ENCODE measurements around the gene SATB2.
A peak's percentile ranks its signal among the peaks of the same experiment; 100 is the strongest.

Gene SATB2

DNA sequence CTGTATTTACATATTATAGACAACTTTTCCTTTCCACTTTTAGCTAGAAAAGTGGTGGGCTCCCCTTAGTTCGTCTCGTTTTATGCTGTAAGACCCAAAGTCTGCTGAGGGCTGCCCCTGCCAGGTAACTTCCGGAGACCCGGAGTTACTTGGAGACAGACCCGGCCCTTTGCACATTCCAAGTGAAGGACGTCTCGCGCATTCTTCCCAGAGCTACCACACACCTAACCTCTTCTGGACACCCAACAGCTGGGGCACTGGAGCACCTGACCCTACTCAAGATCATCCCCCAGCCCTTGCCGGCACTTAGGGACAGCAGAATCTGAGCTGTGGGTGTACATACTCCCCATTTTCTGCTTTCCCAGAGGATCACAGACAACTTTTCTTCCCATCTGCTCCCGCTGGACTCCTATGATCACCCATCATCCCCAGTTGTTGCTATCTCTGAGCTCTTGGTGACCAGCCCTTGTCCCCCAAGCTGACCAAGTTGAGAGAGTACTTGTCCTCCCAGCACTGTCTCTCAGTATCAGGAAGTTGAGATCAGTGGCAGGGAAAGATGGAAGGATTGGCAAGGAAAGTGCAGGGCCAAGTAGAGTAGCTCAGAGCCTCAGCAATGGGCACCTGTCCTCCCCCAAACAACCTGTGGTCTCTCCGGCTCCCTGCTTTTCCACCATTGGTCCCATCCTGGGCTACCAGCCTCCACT lies 8.4 kb upstream of the SATB2 start:
- no peak for ATAC-seq

DNA sequence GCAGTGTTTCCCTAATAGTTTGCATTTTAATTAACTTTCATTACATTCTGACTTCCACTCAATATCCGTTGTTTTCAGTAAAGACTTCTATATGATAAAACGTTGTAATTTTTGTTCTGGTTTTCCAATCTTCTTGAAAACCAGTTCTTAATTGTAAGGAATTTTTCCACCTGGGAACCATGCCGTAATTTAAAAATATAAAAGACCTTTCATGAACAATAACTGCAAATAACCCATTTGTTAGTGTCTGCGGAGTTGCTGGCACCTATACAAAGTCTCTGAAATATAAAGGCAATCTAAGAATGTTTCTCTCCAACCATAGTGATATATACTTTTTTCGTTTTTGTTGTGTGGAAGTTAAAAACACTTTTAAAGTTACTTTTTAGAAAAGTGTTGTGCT lies 7.7 kb upstream of the SATB2 start:
- no peak for ATAC-seq

DNA sequence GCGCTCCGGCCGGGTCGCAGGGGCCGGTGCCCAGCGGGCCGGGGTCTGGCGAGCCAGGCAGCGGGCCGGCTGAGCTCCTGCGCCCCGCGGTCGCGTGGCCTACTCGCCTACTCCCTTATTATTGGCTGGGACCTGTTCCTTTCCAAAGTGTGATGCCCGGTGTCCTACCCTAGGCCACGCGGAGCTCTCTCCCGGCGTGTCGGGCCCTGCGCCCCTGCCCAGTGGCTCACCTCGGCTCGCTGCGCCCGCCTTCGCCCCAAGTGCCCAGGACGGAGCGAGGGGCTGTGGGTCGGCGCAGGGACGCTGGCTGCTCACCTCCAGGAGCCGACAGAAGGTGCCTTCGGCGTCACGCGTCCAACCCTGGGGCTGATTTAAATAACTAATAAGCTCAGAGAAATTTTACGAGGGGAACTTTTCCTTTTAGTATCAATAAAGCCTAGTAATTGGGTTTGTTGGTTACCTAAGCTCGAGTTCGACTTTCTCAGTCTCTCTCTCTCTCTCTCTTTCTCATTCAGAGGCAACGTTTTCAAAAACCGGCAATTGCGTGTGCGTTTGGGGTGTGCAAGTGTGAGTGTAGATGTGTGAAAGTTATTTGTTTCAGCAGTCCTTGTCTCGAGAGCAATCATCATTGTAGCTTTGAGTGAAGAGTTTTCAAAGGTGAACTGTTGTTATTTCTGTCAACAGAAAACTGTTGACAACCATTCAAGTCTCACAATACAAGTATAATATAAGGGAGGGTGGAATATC lies 7.0 kb upstream of the SATB2 start:
- ATAC-seq, result no peak

DNA sequence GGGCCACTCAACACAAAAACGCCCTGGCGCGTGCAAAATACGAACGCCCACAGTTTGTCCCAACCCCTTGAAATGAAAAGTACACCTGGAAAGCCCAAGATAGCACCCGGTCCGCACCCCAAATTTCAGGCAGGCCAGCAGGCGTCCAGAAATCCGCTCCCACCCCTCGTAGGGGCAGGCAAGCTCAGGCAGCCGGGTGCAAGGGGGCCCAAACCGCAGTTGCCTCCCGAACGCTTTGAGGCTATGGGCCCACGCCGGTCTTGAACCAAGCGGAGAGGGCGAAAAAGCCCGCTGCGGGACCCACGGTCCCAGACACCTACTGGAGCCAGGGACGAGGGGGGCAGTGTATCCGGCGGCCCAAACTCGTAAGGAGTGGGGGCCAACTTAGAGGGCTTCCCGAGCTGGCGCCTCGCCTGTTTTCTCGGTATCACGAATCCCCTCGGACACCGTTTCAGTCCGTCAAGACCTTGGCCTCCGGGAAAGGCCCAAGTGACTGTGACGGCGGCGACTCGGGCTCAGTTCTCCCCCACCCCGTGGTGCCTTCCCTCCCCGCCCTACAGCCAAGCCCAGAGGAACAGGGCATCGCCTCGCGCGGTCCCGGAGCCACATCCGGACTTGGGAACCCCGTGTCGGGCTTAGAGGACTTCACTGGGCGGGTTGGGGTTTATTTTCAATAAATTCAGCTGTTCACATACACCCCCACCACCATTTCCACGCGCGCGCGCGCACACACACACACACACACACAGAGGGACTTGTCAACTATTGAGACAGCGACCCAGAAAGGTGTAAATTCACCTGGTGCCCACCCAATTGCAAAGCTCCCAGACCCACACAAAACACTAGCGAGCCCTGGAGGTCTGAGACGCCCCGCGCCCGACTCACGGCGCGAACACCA lies 6.2 kb upstream of the SATB2 start:
- no peak for ATAC-seq

DNA sequence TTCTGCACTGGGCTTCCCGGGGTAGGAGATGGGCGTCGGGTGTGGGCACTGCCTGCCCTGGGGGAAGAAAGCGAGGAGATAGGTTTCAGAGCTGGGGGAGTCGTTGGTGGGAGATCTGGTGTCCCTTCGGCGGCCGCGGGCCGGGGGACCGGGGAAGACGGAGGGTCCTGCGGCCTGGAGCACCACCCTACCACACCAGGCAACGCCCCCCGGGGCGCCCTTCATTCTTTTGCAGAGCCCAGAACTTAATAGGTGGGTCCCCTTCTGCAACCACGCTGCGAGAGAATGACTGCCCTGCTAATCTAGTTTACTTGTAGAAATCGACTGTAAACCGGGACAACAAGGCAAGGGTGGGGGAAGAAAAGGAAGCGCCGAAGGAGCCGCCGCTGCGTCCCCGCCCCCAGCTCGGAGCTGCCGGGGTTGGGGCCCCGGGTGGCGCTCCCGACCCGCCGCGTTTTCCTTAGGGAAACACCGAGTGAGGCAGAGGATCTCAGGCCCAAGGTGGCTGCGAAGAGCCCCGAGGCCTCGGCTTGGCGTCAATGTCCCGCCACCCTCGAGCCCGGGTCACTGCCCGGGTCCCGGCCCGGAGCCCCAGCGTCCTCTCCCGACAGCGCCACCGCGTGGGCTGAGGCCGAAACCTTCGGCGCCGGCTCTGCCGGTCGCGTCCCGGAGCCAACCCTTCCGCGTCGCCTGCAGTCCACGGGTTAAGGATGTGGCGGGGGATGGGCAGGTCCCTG lies 5.4 kb upstream of the SATB2 start:
- no peak for ATAC-seq

DNA sequence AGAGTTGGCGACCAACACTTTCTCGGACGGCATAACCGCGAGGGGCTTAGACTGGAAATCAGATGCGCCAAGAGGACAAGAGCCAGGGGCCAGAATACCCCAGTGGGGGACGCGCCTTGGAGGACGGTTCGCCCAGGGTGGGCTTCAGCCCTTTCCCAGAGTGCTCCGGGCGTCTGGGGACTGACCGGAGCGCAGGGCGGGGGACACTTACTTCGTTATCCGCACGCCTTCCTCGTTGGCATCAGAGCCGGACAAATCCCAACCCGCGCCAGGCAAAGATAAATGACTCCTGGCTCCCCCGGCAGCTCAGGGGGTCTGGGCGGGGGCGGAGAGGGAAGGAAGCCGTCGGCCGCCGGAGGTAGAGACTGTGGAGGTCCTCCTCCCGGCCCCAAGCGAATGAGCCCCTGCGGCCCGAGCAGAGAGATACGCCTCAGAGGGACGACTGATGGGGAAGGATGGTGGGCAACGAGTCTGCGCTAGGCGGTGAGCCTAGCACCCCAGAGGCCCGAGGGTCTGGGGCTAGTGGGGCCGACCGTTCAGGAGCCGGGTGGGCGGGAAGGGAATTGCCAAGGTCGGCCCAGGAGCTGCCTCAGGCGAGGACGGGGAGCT lies 4.7 kb upstream of the SATB2 start:
- no peak for ATAC-seq

DNA sequence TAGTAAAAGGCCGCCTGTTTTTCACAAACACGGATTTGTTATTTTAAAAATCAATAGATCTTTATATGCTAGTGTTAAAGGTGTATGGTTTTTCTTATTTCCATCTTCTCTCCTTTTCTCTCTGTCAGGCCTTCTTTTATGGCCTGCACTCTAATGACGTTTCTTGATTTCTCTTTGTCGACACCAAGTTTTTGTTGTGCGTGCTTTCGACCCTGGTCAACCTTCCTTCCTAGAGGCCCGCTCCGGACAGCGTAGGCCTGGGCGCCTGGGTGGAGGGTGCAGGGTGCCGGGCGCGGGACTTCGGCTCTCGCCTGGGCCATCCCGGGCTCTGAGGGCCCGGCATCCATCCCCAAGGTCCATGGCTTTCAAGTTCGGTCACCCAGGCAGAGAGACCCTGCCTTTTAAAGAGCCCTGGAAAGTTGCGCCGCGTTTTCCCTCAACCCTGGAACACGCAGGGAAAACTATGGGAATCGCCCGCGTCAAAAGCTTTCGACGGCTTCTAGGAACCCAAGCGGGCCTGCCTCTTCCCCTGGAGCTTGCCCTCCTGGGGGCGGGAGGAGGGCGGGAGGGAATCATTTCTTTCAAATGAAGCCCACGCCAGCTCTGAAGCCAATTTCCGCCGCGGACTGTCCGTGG lies 4.1 kb upstream of the SATB2 start:
- ATAC-seq, result no peak

DNA sequence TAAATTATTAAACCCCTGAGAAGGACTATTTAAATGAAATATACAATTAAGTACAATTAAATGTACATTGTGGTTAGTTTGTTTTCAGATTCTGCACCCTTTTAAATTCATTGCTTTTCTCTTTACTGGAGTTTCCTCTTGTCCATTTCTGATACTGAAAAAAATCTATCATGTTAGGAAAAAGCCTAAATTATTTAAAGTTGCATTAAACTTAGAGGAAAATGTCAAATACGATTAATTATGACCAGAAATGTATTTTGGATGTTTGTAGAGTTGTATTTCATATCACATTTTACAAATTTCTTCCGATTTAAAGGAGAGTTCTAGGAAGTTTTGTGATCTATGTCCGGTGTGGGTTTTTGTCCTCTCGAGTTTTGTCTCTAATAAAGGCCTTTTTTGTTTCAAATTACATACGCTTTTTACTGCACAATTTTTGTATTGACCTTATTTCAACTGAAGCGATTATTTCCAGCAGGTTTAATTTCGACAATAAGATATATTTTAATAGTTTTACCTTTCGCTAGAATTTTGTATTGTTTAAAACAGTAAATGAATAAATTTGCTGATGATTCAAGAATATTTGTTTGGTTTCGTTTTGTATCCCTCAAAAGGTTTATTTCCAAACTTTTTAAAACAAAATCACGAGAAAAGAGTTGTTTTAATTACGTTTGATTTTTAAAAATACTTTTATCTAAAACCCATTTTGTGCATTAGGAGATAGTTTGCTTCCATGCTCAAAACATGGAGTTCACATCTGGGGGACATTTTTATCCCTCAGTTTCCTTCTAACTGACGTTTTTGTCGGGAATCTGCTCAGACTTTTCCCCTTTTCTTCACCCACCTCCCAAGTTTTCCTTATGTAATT lies 3.3 kb upstream of the SATB2 start:
- no peak for ATAC-seq

DNA sequence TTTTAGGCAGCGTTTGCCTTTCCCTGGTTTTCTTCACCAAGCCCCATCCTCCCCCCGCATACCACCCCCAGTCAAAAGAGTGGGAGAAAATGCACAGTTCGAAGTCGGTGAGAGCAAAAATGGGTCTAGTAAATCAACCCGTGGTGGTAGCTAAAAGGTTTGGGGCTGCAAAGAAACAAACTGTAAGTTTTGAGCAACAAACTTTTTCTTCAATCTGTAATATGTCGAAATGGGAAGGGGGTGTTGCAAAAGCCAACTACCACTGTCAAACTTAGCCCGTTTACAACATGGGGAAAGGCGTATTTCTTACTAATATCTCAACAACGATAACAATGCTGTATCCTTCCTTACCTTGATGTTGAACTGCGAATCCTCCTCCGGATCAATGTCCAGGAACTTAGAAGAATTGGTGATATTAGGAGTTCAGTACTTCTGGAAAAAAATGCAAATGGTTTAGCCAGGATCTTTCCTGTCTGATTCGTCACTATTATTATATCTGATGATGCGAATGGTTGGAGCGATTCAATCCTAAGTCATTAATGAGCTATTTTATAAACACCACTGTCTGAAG lies 2.4 kb upstream of the SATB2 start:
- no peak for ATAC-seq

DNA sequence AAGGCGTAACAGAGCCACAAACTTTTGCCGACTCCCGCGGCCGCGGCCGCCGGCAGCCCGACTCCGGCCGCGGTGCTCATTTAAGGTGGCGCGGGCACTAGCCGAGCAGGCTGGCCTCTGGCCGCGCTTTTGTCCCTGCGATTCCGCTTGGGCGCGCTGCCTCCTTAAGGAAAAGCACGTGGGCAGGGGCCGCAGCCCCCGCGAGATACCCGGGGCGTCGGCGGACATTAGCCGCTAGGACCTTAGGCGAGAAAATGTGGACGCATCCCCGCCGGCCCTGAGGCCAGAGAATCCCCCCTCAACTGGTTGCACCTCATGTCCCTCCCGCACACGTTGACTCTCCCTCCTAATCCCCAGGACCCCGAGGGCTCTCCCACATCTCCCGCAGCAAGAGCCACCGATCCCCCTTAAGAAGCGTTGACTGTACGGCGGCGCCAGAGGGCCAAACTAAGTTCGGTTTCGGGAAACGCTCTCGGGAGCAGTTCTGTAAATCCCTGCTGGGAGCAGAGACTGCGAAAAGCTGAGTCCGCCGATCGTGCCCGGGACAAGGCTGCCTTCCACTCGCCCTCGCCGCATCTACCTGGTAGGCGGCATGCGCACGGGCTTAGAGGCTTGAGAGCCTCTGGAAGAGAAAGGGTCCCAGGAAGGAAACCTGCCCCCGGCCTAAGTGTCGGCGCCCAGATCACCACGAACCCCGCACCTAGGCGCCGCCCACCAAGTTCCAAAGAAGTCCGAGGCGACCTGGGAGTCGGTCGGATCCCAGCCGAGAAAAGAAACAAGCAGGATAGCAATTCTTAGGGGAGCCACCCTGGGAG lies 1.8 kb upstream of the SATB2 start:
- ATAC-seq, result peak; percentile 30 to 46

DNA sequence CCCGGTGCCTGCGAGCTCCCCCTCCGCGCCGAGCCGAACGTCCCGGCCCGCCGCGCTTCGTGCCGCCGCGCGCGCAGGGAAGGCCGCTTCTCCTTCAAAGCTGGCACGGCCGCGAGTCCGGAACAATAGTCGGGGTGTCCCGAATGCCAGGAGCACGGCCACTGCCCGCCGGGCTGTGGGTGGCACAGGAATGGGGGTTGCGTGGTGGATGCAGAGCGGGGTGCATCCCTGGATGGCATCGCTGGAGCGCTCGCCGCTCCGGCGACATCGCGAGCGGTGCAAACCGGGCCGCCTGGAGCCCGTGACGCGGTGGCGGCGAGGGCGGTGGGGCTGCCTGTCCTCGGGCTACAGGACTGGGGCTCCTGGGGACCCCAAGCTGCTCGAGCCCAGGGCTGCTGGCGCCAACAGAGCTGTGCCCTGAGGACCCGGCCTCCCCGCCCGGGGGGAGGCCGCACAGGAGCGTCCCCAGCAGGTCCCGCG lies 1.1 kb upstream of the SATB2 start:
- ATAC-seq, result peak; percentile 36 to 44

DNA sequence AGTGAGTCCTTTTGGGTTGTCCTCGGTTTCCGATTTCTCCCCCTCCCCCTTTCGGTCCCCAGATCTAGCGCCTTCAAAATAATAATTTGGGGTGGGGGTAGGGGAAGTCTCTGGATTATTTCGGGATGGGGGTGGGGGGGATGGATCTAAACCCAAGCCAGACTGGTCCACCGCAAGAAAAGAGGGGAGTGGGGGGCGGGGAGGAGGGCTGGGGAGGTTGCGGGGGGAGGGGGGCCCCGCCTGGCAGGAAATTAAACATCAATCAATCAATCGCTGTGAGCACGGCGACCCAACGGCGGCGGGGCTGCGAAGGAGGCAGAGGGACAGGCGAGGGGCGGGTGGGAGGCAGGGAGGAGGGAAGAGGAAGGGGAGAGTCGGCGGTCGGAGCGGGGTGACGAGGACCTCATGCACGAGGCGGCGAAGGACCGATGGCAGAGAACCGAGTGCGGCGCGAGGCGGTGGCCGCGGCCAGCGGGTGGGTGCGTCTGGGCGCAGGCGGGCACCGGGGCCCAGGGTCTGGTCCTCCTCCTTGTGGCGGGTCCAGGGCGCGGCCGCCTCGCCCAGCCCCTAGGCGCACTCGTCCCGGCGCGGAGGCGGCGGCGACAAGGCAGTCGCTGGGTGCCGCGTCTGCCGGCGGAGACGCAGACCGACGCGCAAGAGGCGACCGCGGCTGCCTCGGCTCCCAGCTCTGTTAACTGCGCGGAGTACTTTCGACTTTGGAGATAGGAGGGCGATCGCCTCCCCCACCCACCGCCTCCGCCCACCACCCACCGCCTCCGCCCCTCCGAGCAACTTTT lies 468 bp upstream of the SATB2 start:
- peak; percentile 3 to 27 for ATAC-seq

DNA sequence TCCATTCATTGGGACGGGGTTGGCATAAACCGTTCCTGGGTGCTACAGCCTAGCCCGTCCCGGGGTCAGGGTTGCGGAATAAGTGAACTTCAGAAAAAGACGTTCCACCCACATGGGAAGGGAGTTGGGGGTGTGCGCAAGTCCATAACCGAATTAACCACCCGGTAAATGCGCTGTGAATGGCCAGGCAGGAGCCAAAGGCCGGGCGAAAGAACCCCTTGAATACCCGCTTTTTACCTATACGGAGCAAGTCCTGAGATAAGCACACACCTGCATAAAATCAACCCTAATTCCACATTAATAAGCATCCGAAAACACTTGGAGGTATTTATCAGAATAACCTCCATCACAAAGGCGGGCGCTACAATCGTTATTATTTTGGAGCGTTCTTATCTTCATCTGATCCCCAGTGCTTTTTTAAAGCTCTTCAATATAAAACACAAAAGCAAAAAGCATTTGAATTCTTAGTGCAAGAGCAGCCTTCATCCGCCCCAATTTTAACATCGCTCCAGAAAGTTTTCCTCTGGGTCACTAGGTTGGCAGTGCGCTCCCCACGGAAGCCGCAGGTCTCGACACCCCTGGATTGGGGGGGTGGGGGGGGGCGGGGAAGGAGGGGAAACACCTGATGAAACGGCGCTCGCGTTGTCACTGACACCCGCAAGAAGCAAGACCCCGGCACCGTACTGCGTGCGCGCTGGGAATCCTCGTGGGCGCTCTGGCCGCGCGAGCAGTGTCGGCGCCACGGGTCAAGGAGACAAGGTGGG lies 1.2 kb downstream of the SATB2 start:
- ATAC-seq, result no peak

DNA sequence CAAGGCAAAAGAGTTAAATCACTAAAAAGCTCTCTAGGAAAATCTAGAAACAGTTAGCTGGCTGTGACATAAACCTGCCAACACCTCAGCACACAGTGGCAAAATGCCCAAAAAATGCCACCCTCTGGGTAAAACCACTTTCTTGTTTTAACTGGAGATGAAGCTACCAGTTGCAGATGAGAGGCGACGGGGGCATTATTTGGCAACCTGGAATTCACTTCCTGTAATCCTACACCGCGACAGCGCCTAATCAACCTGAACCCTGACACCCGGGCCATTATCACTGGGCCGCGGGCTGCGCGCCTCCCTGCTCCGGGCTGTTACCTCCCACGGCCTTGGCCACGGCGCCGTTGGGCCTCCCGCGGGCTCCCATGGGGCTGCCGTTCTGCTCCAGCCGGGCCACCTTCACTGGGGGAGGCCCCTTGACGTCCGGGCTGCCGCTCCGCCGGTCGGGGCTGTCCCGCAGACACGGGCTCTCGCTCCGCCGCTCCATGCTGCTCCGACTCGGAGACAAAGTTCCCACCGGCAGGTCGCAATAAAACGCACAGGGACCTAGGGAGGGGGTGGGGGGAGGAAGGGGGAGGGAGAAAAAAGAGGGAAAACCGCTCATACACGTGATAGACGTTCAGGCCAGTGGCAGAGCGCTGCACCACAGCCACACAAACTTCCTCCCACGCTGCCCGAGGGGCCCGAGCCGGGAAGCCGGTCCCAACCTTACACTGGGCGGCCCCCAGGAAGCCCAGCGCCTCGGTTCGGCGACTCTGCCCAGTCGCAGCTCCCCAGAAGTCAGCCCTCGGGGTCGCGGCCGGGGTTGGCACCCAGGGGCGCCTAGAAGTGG lies 2.0 kb downstream of the SATB2 start:
- peak in 1 of 2 donors; percentile 11 for ATAC-seq

DNA sequence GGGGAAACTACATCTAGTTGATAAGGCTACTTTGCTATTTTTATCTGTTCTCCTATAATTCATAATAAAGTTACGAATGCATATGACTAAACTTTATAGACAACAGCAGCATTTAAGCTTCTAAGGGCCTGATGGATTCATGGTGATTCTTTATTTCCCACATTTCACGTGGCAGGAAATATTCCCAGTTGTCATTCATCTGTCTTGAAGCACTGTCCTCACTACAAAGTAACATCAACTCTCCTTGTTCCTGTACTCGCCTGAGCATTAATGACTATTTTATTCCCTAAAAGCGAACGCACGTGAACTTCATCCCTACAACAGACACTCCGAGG lies 2.6 kb downstream of the SATB2 start:
- no peak for ATAC-seq

DNA sequence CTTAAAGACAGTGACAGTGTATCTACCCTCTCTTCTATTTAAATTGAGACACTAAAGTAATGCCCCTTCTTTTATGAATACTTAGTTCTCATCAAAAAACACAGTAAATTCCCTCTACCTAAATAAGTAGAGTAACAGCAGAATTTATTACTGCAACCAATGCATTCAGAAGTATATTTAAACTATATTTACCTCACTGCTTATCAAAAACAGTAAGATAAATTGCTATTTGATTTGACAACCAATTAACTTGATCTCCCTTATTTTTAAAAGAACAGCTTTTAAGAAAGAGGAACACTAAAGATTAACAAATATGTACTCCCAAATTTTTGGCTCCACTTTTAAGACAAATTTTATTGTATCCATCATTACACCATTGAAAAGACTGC lies 4.8 kb downstream of the SATB2 start:
- ATAC-seq, result no peak

All from activated CD4-positive, CD25-positive, alpha-beta regulatory T cell treated with anti-CD3 and anti-CD28 coated beads, Interleukin-2, amount 50 U/mL, for 24 hours (primary cell).